GM12865 (cell line): ENCODE data around the gene SPTA1.

Experiments used
- DNase-seq: peaks from one replicate; pipeline ENCODE4 v3.0.0; 2010; ENCODE audit warnings: low read depth
- H3K4me3 ChIP-seq: 2 replicates; pipeline ENCODE4 v1.5.1; 2011; ENCODE audit warnings: mild to moderate bottlenecking, low read depth, low read length, control low read depth
- TF ChIP-seq, protein P1 (sequence below): IDR thresholded peaks from 2 replicates; pipeline ENCODE4 v1.5.1; 2011; ENCODE audit warnings: low read length, control low read depth, low read depth, inconsistent platforms; ENCODE audit not compliant: insufficient read depth; ENCODE audit errors: missing control alignments

SPTA1 gene

DNA sequence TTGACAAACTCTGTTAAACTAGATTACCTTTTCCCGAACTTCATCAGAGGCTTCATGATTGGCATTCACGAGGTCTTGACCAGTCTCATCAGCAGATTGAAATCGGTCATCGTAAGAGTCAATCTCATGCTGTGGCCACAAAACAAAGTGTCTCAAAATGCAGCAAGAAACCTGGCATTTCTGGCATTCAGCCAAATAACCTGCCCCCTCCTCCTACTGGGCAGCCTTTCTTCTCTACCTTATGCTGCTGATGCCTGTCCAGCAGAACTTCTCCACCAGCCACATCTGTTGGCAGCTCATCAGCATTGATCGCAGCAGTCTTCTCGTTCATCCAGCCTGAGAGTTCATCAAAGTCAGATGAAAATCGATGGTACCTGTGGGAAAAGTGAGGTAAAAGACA is 12.2 kb downstream of the SPTA1 start:
- no peak for DNase-seq
- no peak overlapping the region for H3K4me3 ChIP-seq
- TF ChIP-seq, protein P1, sequence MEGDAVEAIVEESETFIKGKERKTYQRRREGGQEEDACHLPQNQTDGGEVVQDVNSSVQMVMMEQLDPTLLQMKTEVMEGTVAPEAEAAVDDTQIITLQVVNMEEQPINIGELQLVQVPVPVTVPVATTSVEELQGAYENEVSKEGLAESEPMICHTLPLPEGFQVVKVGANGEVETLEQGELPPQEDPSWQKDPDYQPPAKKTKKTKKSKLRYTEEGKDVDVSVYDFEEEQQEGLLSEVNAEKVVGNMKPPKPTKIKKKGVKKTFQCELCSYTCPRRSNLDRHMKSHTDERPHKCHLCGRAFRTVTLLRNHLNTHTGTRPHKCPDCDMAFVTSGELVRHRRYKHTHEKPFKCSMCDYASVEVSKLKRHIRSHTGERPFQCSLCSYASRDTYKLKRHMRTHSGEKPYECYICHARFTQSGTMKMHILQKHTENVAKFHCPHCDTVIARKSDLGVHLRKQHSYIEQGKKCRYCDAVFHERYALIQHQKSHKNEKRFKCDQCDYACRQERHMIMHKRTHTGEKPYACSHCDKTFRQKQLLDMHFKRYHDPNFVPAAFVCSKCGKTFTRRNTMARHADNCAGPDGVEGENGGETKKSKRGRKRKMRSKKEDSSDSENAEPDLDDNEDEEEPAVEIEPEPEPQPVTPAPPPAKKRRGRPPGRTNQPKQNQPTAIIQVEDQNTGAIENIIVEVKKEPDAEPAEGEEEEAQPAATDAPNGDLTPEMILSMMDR, result no peak

DNA sequence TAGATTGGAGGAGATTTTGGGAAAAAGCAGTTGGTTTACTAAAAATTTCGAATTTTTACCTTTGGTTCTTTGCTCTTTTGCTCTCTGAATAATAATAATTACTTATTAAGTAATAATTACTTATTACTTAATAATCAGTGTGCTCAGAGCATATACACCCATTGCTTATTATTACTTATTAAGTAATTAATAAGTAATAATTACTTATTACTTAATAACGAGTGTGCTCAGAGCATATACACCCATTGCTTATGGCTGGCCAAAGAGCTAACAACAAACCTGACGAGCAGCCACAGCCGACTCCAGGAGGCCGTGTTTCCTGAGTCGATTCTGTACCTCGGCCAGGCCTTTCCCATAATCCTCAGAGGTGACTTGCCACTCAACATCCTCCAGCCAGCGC is 20.5 kb downstream of the SPTA1 start:
- no peak for DNase-seq
- H3K4me3 ChIP-seq, result no peak overlapping the region
- TF ChIP-seq, protein P1, result no peak

DNA sequence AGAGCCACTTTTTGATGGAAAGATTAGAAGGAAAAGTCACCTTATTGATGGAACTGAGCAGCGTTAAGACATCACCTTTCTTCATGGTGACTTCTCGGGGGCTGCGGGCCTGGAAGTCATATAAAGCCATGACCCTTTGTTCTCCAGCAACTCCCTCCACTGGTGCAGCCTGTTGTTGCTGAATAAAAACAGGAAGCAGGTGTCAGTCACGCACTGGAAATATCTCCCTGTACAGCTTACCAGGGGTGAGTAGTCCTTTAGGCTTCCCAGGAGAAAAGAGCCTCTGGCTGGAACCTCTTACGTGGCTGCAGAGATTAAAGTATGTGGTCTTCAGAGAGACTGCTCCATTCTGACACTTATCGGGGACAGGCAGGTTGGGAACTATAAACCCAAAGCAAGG is 31.9 kb downstream of the SPTA1 start:
- DNase-seq, result no peak
- H3K4me3 ChIP-seq, result no peak overlapping the region
- TF ChIP-seq, protein P1, result no peak

DNA sequence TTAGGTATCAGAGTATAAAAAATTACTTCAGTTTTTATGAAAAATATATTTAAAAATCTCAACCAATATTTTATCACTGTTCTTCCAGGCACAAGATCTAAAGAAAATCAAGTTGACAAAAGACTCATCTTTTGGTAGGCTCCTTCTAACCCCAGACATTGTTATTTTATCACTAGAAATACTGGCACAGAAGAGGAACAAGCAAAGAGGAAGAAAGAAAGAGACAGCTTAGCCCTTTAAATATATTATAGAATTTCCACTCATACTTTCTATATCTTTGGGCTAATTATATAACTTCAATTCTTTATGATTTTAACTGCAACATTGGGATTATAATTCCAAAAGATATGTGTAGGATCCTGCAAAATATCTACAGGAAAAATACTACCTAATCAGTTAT is 32.4 kb downstream of the SPTA1 start:
- H3K4me3 ChIP-seq, result no peak overlapping the region
- DNase-seq, result no peak
- TF ChIP-seq, protein P1, result no peak

DNA sequence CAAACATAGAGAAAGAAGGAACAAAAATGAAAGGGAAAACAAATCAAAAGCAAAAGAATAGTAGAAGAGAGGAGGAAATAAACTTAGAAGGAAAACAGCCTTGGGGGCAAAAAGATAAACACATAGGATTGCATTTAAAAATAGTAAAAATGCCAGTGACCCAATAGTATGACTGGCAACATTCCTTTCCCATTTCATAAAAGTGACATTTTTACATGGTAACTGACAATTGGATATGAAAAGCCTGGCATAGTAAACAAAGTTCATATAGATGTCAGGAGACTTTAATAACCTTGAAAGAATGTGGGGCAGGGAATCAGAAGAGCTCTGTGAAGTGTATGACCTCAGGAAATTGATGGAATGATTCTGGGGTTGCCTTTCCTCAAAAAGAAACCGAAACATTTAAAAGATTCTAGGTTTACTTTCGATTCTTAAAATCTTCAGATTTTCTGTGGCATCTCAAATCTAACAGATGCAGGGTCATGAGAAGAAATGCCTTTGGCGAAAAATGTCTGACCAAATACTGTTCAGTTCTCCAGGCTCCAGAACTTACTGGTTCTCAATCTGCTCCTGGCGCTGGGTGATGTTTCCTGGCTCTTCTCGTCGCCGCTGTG is 33.7 kb downstream of the SPTA1 start:
- TF ChIP-seq, protein P1, result no peak
- DNase-seq, result no peak
- no peak overlapping the region for H3K4me3 ChIP-seq

DNA sequence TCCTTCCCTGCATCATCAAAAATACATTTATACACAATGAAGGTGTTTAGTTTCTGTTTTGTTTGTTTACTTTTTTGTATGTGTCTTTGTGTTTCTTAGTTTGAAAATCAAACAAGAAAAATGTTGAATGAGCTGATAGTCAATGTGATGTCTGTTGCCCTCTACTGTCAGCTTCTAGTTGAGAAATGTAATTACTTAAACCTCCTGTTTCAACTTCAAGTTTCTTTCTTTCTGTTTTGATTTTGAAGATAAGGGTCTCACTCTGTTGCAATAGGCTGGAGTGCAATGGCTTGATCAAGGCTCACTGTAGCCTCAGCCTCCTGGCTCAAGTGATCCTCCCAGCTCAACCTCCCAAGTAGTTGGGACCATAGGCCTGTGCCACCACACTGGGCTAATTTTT is 37.5 kb downstream of the SPTA1 start:
- DNase-seq, result peak; percentile 2
- TF ChIP-seq, protein P1, result peak; percentile 6
- H3K4me3 ChIP-seq, result no peak overlapping the region

DNA sequence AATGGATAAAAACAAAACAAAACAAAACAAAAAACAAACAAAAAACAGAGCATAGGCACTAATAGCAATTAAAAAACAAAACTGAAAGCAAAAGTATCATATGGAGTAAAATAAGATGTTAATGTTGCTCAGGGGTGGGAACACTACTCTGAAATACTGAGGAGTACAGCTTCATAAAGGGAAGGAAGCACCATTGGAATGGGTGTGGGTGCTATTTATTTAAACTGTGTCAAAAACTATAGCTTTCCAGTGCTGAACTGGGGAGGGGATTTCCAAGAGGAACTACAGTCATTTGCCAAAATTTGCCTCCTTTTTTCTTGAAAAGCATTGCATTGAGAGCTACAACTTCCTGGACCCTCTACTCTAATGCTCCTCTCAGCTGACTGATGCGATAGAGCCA is 40.0 kb downstream of the SPTA1 start:
- H3K4me3 ChIP-seq, result no peak overlapping the region
- no peak for DNase-seq
- TF ChIP-seq, protein P1, result no peak
